Panc1 (cell line): Measurements from ENCODE around the gene MYL3. TPM values are rescaled to one million over a fixed set of nuclear protein-coding genes. Genes with fewer than 3 reads are reported as not detected.

Source experiments
- ATAC-seq: fragments of 200-7000 bp; cut with Tn5 transposase; 2 replicates; pipeline ENCODE4 v1.9.1; 2020; ENCODE audit warnings: mild to moderate bottlenecking, moderate library complexity
- BruUV-seq: library from RNA; stranded (reverse); fragments of 400-500 nt; replicated peaks from 2 replicates; lab custom pipeline; 2021; lab: Mats Ljungman, UMichigan
- CTCF ChIA-PET: fragments of 300-600 bp; sonication (Branson Sonifier 250); formaldehyde crosslinking; loops from one replicate; lab custom pipeline; 2022; ENCODE audit warnings: antibody characterized with exemption; lab: Charles Lee
- POLR2A ChIA-PET: fragments of 300-600 bp; sonication (Branson Sonifier 250); formaldehyde crosslinking; loops from one replicate; lab custom pipeline; 2022; ENCODE audit warnings: antibody characterized with exemption; lab: Charles Lee
- DNase-seq: peaks from one replicate; pipeline ENCODE4 v3.0.0-alpha.2; 2010; ENCODE audit warnings: low read depth, low spot score
- H3K27ac ChIP-seq: 2 replicates; pipeline ENCODE4 v1.5.1; 2011; ENCODE audit warnings: mild to moderate bottlenecking, low read length, inconsistent platforms
- H3K27me3 ChIP-seq: fragments of 200-500 bp; sonication (Bioruptor generic); 2 replicates; pipeline ENCODE4 v1.6.0; 2014; ENCODE audit warnings: low read length, inconsistent platforms; ENCODE audit not compliant: control insufficient read depth, insufficient read depth
- H3K36me3 ChIP-seq: fragments of 200-500 bp; sonication (Bioruptor generic); 2 replicates; pipeline ENCODE4 v1.5.1; 2014; ENCODE audit warnings: inconsistent platforms, mild to moderate bottlenecking, low read length, moderate library complexity; ENCODE audit not compliant: control insufficient read depth, insufficient read depth
- H3K4me1 ChIP-seq: 2 replicates; pipeline ENCODE4 v1.5.1; 2011; ENCODE audit warnings: inconsistent platforms, mild to moderate bottlenecking, low read length, moderate library complexity; ENCODE audit not compliant: control insufficient read depth, insufficient read depth
- H3K4me3 ChIP-seq, 2 experiments: 2 replicates each; pipeline ENCODE4 v1.5.1; 2011 to 2012; ENCODE audit warnings: low read depth in 2 of 2, low read length in 2 of 2, mild to moderate bottlenecking in 2 of 2, inconsistent platforms in 1 of 2, moderate library complexity in 1 of 2
- H3K9me3 ChIP-seq: fragments of 200-500 bp; sonication (Bioruptor generic); 2 replicates; pipeline ENCODE4 v1.5.1; 2014; ENCODE audit warnings: low read depth, mild to moderate bottlenecking, inconsistent platforms, low read length, moderate library complexity; ENCODE audit not compliant: control insufficient read depth, insufficient read depth
- CTCF ChIP-seq: fragments of 450-650 bp; IDR thresholded peaks from 2 replicates; pipeline ENCODE4 v1.5.1; 2017; ENCODE audit warnings: mild to moderate bottlenecking
- POLR2AphosphoS5 ChIP-seq: IDR thresholded peaks from 2 replicates; pipeline ENCODE4 v1.6.1; 2012; ENCODE audit warnings: mild to moderate bottlenecking, low read depth, low read length, moderate library complexity
- REST ChIP-seq, 2 experiments: IDR thresholded peaks; 2 replicates each; pipeline ENCODE4 v1.6.1; 2011 to 2012; ENCODE audit warnings: low read depth in 2 of 2, control low read depth in 1 of 2, low read length in 1 of 2, mild to moderate bottlenecking in 1 of 2, moderate library complexity in 1 of 2; ENCODE audit not compliant: insufficient read depth in 1 of 2
- SIN3A ChIP-seq: IDR thresholded peaks from 2 replicates; pipeline ENCODE4 v1.6.1; 2012; ENCODE audit warnings: low read depth, mild to moderate bottlenecking, low read length, moderate library complexity, borderline replicate concordance; ENCODE audit not compliant: insufficient read depth
- TCF7L2 ChIP-seq: IDR thresholded peaks from 2 replicates; pipeline ENCODE4 v1.6.1; 2011; ENCODE audit warnings: mild to moderate bottlenecking, low read depth, low read length, inconsistent platforms
- in situ Hi-C: cut with HindIII; loops from 2 replicates; pipeline ENCODE4 v1.10.0; 2016; ENCODE audit warnings: low sequenced_read_pairs, low pct_unique_long_range_greater_than_20kb
- intact Hi-C: fragments of 100-400 bp; cut with micrococcal nuclease; formaldehyde crosslinking; loops from one replicate; pipeline ENCODE4 v1.10.0; 2022; ENCODE audit not compliant: unreplicated experiment
- total RNA-seq: library from RNA; stranded (reverse); gene quantifications from one replicate; pipeline ENCODE4 v1.2.1, GENCODE V29; 2021; ENCODE audit not compliant: unreplicated experiment

Gene MYL3
- total RNA-seq, 1 experiment from 2014 or later, result not detected

GRCh38 chr3:46871222-46871621, 8.0 kb upstream of the MYL3 start:
- in situ Hi-C loops, result no loop called here
- ChIA-PET POLR2A (no interaction called here), CTCF (no interaction called here)
- intact Hi-C loops, result no loop called here
- Histone ChIP-seq H3K36me3 (no peaks in the 10 kb centered on the region), H3K27ac (no peak overlapping the region), H3K4me1 (no peaks in the 10 kb centered on the region), H3K27me3 (no peaks in the 10 kb centered on the region), H3K9me3 (no peaks in the 10 kb centered on the region), H3K4me3 (no peak overlapping the region)
- BruUV-seq, result no TSS peak
- DNase-seq, result no peak
- ATAC-seq, result no peak
- no peak for TF ChIP-seq TCF7L2
- no peak for TF ChIP-seq POLR2AphosphoS5
- TF ChIP-seq REST (IDR thresholded peaks at IDR 0.05; ENCODE audit: insufficient read depth in 1 of 2, low read depth in 2 of 2, low read length in 1 of 2), result no peak
- no peak for TF ChIP-seq CTCF
- no peak for TF ChIP-seq SIN3A

GRCh38 chr3:46870651-46871050, 7.4 kb upstream of the MYL3 start:
- Histone ChIP-seq H3K36me3 (no peaks in the 10 kb centered on the region), H3K27ac (no peak overlapping the region), H3K4me3 (no peak overlapping the region), H3K27me3 (no peaks in the 10 kb centered on the region), H3K4me1 (no peaks in the 10 kb centered on the region), H3K9me3 (no peaks in the 10 kb centered on the region)
- no peak for DNase-seq
- ATAC-seq, result no peak
- ChIA-PET CTCF (no interaction called here), POLR2A (no interaction called here)
- BruUV-seq, result no TSS peak
- in situ Hi-C loops (no loop called here), intact Hi-C loops (no loop called here)
- TF ChIP-seq SIN3A (no peak), CTCF (no peak), REST (IDR thresholded peaks at IDR 0.05; ENCODE audit: insufficient read depth in 1 of 2, low read depth in 2 of 2, low read length in 1 of 2) (no peak), TCF7L2 (no peak), POLR2AphosphoS5 (no peak)
